Coronary artery (tissue), 2 donors: Measurements from ENCODE around the gene NOTUM.

Experiments used
- DNase-seq: peaks from one replicate; pipeline ENCODE4 v3.0.0-alpha.2; 2017; ENCODE audit warnings: low spot score
- H3K27ac ChIP-seq, 2 donors: fragments of 200-600 bp; sonication (generic); one replicate each; pipeline ENCODE4 v1.5.1; 2016 to 2019
- H3K4me3 ChIP-seq: fragments of 200-600 bp; sonication (generic); 2 replicates; pipeline ENCODE4 v1.5.1; 2016; ENCODE audit warnings: mild to moderate bottlenecking, moderate library complexity
- CTCF ChIP-seq: fragments of 200-600 bp; sonication (generic); IDR thresholded peaks from one replicate; pipeline ENCODE4 v1.5.1; 2019; ENCODE audit warnings: antibody characterized with exemption

NOTUM gene

GRCh38 chr17:81966343-81967243 is 5.6 kb upstream of the NOTUM start:
- TF ChIP-seq CTCF: no peak
- DNase-seq: no peak
- no peak overlapping the region for H3K27ac ChIP-seq
- no peak overlapping the region for H3K4me3 ChIP-seq

GRCh38 chr17:81964081-81964849 is 3.3 kb upstream of the NOTUM start:
- no peak overlapping the region for H3K4me3 ChIP-seq
- no peak for DNase-seq
- H3K27ac ChIP-seq: no peak overlapping the region
- TF ChIP-seq CTCF: no peak

GRCh38 chr17:81962499-81963441 is 1.8 kb upstream of the NOTUM start:
- Histone ChIP-seq H3K4me3 (no peak overlapping the region), H3K27ac (no peak overlapping the region)
- DNase-seq: no peak
- TF ChIP-seq CTCF: no peak

GRCh38 chr17:81961521-81962498 is 823 bp upstream of the NOTUM start:
- TF ChIP-seq CTCF: no peak
- Histone ChIP-seq H3K27ac (no peak overlapping the region), H3K4me3 (peak overlapping the region; percentile 64)
- no peak for DNase-seq

- Histone ChIP-seq H3K27ac (no peak overlapping the region), H3K4me3 (peak overlapping the region; percentile 64)
- no peak for DNase-seq
- no peak for TF ChIP-seq CTCF
Observed at GRCh38 chr17:81960130-81960958, 643 bp downstream of the NOTUM start.
